GM21515 (cell line): Measurements from ENCODE around the gene ANKS1B.

Source experiments
- ATAC-seq: cut with Tn5 transposase; IDR thresholded peaks from one replicate; pipeline ENCODE4 v1.9.1; 2021; ENCODE audit not compliant: unreplicated experiment

The ANKS1B gene

GRCh38 chr12:99224237-99224636 lies 760.5 kb downstream of the ANKS1B start:
- no peak for ATAC-seq

- no peak for ATAC-seq
Observed at GRCh38 chr12:99223579-99223978, 761.2 kb downstream of the ANKS1B start.

- ATAC-seq: no peak
Observed at GRCh38 chr12:99213047-99213446, 771.7 kb downstream of the ANKS1B start.

- ATAC-seq: no peak
Observed at GRCh38 chr12:99212275-99212674, 772.5 kb downstream of the ANKS1B start.

- ATAC-seq: no peak
Observed at GRCh38 chr12:99205111-99205510, 779.6 kb downstream of the ANKS1B start.

GRCh38 chr12:99201906-99202645 lies 782.7 kb downstream of the ANKS1B start:
- no peak for ATAC-seq

- ATAC-seq: no peak
Observed at GRCh38 chr12:99200711-99201384, 783.9 kb downstream of the ANKS1B start.

- no peak for ATAC-seq
Observed at GRCh38 chr12:99195474-99195873, 789.3 kb downstream of the ANKS1B start.

GRCh38 chr12:99192489-99192888 lies 792.2 kb downstream of the ANKS1B start:
- no peak for ATAC-seq

- no peak for ATAC-seq
Observed at GRCh38 chr12:99176871-99177270, 807.9 kb downstream of the ANKS1B start.

GRCh38 chr12:99170461-99170860 lies 814.3 kb downstream of the ANKS1B start:
- ATAC-seq: no peak

- ATAC-seq: no peak
Observed at GRCh38 chr12:99170037-99170436, 814.7 kb downstream of the ANKS1B start.

- no peak for ATAC-seq
Observed at GRCh38 chr12:99157946-99158345, 826.8 kb downstream of the ANKS1B start.

GRCh38 chr12:99154983-99155336 lies 829.8 kb downstream of the ANKS1B start:
- ATAC-seq: no peak

GRCh38 chr12:99154216-99154982 lies 830.3 kb downstream of the ANKS1B start:
- no peak for ATAC-seq

- ATAC-seq: no peak
Observed at GRCh38 chr12:99153293-99153692, 831.4 kb downstream of the ANKS1B start.

GRCh38 chr12:99152337-99152736 lies 832.4 kb downstream of the ANKS1B start:
- ATAC-seq: no peak

- ATAC-seq: no peak
Observed at GRCh38 chr12:99151744-99152143, 833.0 kb downstream of the ANKS1B start.

- no peak for ATAC-seq
Observed at GRCh38 chr12:99147130-99147529, 837.6 kb downstream of the ANKS1B start.

GRCh38 chr12:99146730-99147129 lies 838.0 kb downstream of the ANKS1B start:
- no peak for ATAC-seq

- no peak for ATAC-seq
Observed at GRCh38 chr12:99146185-99146584, 838.6 kb downstream of the ANKS1B start.

GRCh38 chr12:99142651-99143050 lies 842.1 kb downstream of the ANKS1B start:
- ATAC-seq: no peak
